Measurements from ENCODE around the gene PRSS57.
"Not testable (repeated sequence)": the region's sequence is repeated elsewhere in the genome, so short reads cannot be mapped to it uniquely, and the experiment has no call there.

Gene PRSS57

GRCh38 chr19:723247-723646 lies 28.0 kb upstream of the PRSS57 start:
- no peak for DNase-seq (ENCODE audit: low read depth in 3 of 3)

GRCh38 chr19:722553-723101 lies 27.4 kb upstream of the PRSS57 start:
- DNase-seq (ENCODE audit: low read depth in 3 of 3), result no peak

- no peak for DNase-seq (ENCODE audit: low read depth in 3 of 3)
These were observed 25.3 kb upstream of the PRSS57 start for GRCh38 chr19:720345-721160.

- no peak for DNase-seq (ENCODE audit: low read depth in 3 of 3)
These were observed 24.5 kb upstream of the PRSS57 start for GRCh38 chr19:719636-720344.

- DNase-seq (ENCODE audit: low read depth in 3 of 3), result no peak
These were observed 23.8 kb upstream of the PRSS57 start for GRCh38 chr19:718991-719512.

GRCh38 chr19:718251-718951 lies 23.1 kb upstream of the PRSS57 start:
- DNase-seq (ENCODE audit: low read depth in 3 of 3), result no peak

- DNase-seq (ENCODE audit: low read depth in 3 of 3), result no peak
These were observed 20.1 kb upstream of the PRSS57 start for GRCh38 chr19:715347-715746.

GRCh38 chr19:711254-711653 lies 16.0 kb upstream of the PRSS57 start:
- no peak for DNase-seq (ENCODE audit: low read depth in 3 of 3)

GRCh38 chr19:710767-711166 lies 15.5 kb upstream of the PRSS57 start:
- DNase-seq (ENCODE audit: low read depth in 3 of 3), result no peak

- DNase-seq (ENCODE audit: low read depth in 3 of 3), result no peak
These were observed 14.8 kb upstream of the PRSS57 start for GRCh38 chr19:709965-710571.

GRCh38 chr19:709196-709964 lies 14.1 kb upstream of the PRSS57 start:
- no peak for DNase-seq (ENCODE audit: low read depth in 3 of 3)

- no peak for DNase-seq (ENCODE audit: low read depth in 3 of 3)
These were observed 13.2 kb upstream of the PRSS57 start, which contains the start of gene PALM for GRCh38 chr19:708154-709143. Gene PALM (plus strand): TSS chr19:708935. CDS start chr19:709147, 212 bp downstream.

GRCh38 chr19:704447-704741 lies 9.1 kb upstream of the PRSS57 start:
- DNase-seq (ENCODE audit: low read depth in 3 of 3), result no peak

GRCh38 chr19:703651-704446 lies 8.6 kb upstream of the PRSS57 start:
- peak; percentile 44 to 76 (median 68) for DNase-seq (ENCODE audit: low read depth in 3 of 3)

GRCh38 chr19:703329-703650 lies 8.0 kb upstream of the PRSS57 start:
- DNase-seq (ENCODE audit: low read depth in 3 of 3), result no peak

- not testable (repeated sequence) for DNase-seq (ENCODE audit: low read depth in 3 of 3)
These were observed 7.6 kb upstream of the PRSS57 start for GRCh38 chr19:702847-703246.

GRCh38 chr19:699885-700284 lies 4.6 kb upstream of the PRSS57 start:
- DNase-seq (ENCODE audit: low read depth in 3 of 3), result not testable (repeated sequence)

- DNase-seq (ENCODE audit: low read depth in 3 of 3), result not testable (repeated sequence)
These were observed 3.3 kb upstream of the PRSS57 start for GRCh38 chr19:698529-698928.
